B cell (primary cell): ENCODE data around the gene TUBAL3.

ENCODE experiments used
- CTCF ChIP-seq: fragments of 200-600 bp; IDR thresholded peaks from one replicate; pipeline ENCODE4 v1.8.0; 2022; ENCODE audit warnings: antibody characterized with exemption, mild to moderate bottlenecking
- EZH2 ChIP-seq: IDR thresholded peaks from 2 replicates; pipeline ENCODE4 v1.6.1; 2012; ENCODE audit warnings: borderline replicate concordance, low read depth, mild to moderate bottlenecking, moderate library complexity, low read length; ENCODE audit not compliant: insufficient read depth, poor library complexity, severe bottlenecking

GRCh38 chr10:5442065-5442989 lies 37.7 kb upstream of the TUBAL3 start:
- TF ChIP-seq CTCF, result peak; percentile 98
- no peak for TF ChIP-seq EZH2
